ENCODE data around the gene INPP5F. TPM values are rescaled to one million over a fixed set of nuclear protein-coding genes. Genes with fewer than 3 reads are reported as not detected.

The INPP5F gene
- total and polyA plus RNA-seq, 2 of the 13 experiments (the other 11 are each of a cell fraction or from before 2014, with no cell fraction given): 12.5 to 15.7 TPM

DNA sequence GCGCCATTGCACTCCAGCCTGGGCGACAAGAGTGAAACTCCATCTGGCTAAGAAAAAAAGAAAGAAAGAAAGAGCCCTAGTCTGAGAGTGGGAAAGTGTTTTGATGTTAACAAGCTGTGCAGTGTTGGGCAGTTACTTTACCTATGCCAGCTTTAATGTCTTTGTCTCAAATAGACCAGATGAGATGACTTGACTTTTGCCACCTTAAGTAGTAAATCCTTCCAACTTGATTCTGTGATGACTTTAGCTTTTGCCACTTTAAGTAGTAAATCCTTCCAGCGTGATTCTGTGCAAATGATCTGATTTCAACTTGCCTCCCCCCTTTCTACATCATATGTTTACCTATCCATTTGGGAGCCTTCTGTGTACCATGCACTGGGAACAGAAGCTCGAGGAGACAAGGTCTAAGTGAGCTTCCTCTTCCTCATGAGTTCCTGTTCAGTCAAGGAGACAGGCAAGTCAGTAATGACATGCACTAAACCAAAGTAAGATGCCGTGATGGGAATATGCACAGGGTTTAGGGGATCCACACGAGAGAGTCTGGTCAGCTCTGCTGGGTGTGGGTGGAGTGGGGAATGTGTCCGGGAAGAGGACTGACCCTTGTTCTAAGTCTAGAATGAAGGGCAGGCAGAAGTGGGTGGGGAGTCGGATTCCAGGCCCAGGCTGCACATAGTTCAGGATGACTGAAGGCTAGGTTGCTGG, 17.2 kb downstream of the INPP5F start (continued):
- TF ChIP-seq ELF3 (CRISPR knock-in tag; IDR thresholded peaks at IDR 0.05) (peak; percentile 8; the same call in 1 of the 2 replicates), DNMT1 (CRISPR knock-in tag; IDR thresholded peaks at IDR 0.05) (no peak), PHF8 (CRISPR knock-in tag; IDR thresholded peaks at IDR 0.05) (peak; percentile 48; the same call in 1 of the 2 replicates), RARG (CRISPR knock-in tag; IDR thresholded peaks at IDR 0.05; ENCODE audit: low read depth) (no peak), SP5 (CRISPR knock-in tag; IDR thresholded peaks at IDR 0.05; ENCODE audit: borderline replicate concordance, low read depth) (peak; percentile 63; the same call in 1 of the 2 replicates), NCOA2 (CRISPR knock-in tag; IDR thresholded peaks at IDR 0.05) (peak; percentile 65; the same call in 1 of the 2 replicates), ZNF703 (CRISPR knock-in tag; IDR thresholded peaks at IDR 0.05; ENCODE audit: borderline replicate concordance) (no peak), ESRRA (CRISPR knock-in tag; IDR thresholded peaks at IDR 0.05; ENCODE audit: low read depth) (0 out of 2 replicates have a peak, but pooled peaks have one; percentile 44), KLF6 (CRISPR knock-in tag; IDR thresholded peaks at IDR 0.05) (no peak), SOX6 (IDR thresholded peaks at IDR 0.05) (no peak), SOX6 (CRISPR knock-in tag; IDR thresholded peaks at IDR 0.05) (peak; percentile 31; the same call in 1 of the 2 replicates), FOXA1 (IDR thresholded peaks at IDR 0.05) (no peak), FOXA1 (CRISPR knock-in tag; IDR thresholded peaks at IDR 0.05) (0 out of 2 replicates have a peak, but pooled peaks have one; percentile 16), TIGD3 (CRISPR knock-in tag; IDR thresholded peaks at IDR 0.05; ENCODE audit: borderline replicate concordance) (no peak), KDM6A (CRISPR knock-in tag; IDR thresholded peaks at IDR 0.05; ENCODE audit: low read depth) (peak; percentile 37; the same call in 1 of the 2 replicates), YEATS4 (CRISPR knock-in tag; IDR thresholded peaks at IDR 0.05; ENCODE audit: borderline replicate concordance) (peak; percentile 63; the same call in 1 of the 2 replicates), ZNF121 (CRISPR knock-in tag; IDR thresholded peaks at IDR 0.05) (0 out of 2 replicates have a peak, but pooled peaks have one; percentile 12), POLR2G (IDR thresholded peaks at IDR 0.05; ENCODE audit: low read depth, low read length) (peak; percentile 69), KDM5B (CRISPR knock-in tag; IDR thresholded peaks at IDR 0.05; ENCODE audit: borderline replicate concordance) (no peak)
- TF ChIP-seq, protein P1, sequence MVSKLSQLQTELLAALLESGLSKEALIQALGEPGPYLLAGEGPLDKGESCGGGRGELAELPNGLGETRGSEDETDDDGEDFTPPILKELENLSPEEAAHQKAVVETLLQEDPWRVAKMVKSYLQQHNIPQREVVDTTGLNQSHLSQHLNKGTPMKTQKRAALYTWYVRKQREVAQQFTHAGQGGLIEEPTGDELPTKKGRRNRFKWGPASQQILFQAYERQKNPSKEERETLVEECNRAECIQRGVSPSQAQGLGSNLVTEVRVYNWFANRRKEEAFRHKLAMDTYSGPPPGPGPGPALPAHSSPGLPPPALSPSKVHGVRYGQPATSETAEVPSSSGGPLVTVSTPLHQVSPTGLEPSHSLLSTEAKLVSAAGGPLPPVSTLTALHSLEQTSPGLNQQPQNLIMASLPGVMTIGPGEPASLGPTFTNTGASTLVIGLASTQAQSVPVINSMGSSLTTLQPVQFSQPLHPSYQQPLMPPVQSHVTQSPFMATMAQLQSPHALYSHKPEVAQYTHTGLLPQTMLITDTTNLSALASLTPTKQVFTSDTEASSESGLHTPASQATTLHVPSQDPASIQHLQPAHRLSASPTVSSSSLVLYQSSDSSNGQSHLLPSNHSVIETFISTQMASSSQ (IDR thresholded peaks at IDR 0.05; ENCODE audit: low read depth): no peak
- TF ChIP-seq, protein P1 (CRISPR knock-in tag; IDR thresholded peaks at IDR 0.05; ENCODE audit: borderline replicate concordance): peak; percentile 19; the same call in 1 of the 2 replicates
- TF ChIP-seq, protein P2, sequence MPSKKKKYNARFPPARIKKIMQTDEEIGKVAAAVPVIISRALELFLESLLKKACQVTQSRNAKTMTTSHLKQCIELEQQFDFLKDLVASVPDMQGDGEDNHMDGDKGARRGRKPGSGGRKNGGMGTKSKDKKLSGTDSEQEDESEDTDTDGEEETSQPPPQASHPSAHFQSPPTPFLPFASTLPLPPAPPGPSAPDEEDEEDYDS (CRISPR knock-in tag; IDR thresholded peaks at IDR 0.05): peak; percentile 40; the same call in 1 of the 2 replicates
- TF ChIP-seq, protein P3, sequence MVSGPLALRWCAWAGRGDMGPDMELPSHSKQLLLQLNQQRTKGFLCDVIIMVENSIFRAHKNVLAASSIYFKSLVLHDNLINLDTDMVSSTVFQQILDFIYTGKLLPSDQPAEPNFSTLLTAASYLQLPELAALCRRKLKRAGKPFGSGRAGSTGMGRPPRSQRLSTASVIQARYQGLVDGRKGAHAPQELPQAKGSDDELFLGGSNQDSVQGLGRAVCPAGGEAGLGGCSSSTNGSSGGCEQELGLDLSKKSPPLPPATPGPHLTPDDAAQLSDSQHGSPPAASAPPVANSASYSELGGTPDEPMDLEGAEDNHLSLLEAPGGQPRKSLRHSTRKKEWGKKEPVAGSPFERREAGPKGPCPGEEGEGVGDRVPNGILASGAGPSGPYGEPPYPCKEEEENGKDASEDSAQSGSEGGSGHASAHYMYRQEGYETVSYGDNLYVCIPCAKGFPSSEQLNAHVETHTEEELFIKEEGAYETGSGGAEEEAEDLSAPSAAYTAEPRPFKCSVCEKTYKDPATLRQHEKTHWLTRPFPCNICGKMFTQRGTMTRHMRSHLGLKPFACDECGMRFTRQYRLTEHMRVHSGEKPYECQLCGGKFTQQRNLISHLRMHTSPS (CRISPR knock-in tag; IDR thresholded peaks at IDR 0.05; ENCODE audit: low read depth): no peak
